CD4-positive, alpha-beta T cell treated with Interleukin-10 for 1 hour (primary cell): ENCODE results near the gene HOXD12.
A peak's percentile ranks its signal among the peaks of the same experiment; 100 is the strongest.

Experiments
- DNase-seq: peaks from one replicate; pipeline ENCODE4 v3.0.0-alpha.2; 2020

Gene HOXD12

DNA sequence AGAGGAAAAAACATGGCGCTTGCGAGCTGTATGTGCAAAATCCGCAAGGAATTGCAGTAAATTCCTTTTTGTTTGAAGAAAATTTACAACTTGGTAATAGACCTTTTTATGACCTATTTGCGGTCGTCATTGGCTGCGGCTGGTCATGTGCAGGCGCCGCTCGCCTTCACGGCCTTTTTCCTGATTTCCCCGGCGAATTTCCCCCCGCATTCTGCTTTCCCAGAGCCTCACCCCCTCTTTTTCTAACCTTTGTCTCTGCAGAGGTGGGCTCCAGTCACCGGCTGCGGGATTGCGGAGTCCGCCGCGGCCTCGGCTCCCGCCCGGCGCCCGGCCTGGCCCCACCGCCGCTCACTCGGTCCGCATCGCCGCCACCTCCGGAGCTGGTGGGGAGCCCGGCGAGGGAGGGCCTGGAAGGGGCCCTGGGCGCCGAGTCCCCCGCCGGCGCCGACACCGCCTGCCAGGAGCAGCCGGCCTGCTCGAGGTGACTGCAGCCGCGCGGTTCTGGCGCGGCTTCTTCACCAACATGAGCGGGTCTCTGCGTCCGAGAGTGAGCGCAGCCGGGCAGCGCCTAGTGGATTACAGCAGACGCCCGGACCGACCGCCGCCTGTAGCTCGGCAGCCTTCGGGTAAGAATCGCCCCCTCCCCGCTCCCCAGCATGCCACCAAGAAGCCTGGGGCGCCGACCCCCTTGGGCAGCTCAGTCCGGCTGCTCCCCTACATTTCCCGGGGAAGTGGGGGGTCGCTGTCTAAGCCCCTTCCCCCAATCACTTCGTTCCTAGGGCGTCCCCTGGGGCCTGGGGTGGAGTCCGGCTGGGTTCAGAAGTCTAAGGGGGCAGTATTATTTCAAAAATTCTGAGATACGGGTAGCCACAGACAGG is 37.0 kb downstream of the HOXD12 start:
- DNase-seq, result no peak

DNA sequence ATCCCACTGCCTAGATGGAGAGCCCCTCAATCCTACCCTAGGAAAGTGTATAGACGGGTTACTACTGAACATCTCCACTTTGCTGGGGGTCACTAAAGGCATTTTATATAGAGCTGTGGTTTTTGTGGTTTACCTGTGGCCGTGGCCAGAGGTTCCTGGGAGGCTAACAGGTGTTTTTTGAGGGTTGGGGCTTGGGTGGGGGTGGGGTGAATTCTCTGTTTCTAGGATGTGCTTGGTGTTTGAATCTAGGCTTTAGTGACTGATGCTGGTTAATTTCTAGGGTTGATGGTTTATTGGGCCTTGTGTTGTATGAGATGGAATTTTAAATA is 37.6 kb downstream of the HOXD12 start:
- no peak for DNase-seq

DNA sequence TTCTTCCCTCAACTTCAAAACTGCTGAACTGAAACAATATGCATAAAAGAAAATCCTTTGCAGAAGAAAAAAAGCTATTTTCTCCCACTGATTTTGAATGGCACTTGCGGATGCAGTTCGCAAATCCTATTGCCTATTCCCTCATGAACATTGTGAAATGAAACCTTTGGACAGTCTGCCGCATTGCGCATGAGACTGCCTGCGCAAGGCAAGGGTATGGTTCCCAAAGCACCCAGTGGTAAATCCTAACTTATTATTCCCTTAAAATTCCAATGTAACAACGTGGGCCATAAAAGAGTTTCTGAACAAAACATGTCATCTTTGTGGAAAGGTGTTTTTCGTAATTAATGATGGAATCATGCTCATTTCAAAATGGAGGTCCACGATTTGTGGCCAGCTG is 38.3 kb downstream of the HOXD12 start:
- DNase-seq, result no peak

DNA sequence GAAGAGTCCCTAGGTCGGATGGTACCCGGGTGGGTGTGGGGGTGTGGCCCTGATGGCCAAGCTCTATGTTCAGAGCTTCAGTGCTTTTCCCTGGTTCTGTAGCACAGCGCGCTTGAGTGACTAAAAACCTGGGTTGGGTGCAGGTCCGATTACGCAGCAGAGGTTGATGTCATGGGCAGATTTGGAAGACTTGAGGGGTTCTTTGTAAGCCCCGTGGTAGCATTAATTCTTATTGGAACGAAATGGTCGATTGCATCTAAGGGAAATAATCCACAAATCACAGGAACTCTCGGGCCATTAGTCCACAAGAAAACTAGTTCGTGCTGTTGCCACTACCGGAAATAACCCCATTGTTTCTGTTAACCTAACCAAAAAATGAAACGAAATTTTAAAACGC is 38.9 kb downstream of the HOXD12 start:
- DNase-seq, result no peak

DNA sequence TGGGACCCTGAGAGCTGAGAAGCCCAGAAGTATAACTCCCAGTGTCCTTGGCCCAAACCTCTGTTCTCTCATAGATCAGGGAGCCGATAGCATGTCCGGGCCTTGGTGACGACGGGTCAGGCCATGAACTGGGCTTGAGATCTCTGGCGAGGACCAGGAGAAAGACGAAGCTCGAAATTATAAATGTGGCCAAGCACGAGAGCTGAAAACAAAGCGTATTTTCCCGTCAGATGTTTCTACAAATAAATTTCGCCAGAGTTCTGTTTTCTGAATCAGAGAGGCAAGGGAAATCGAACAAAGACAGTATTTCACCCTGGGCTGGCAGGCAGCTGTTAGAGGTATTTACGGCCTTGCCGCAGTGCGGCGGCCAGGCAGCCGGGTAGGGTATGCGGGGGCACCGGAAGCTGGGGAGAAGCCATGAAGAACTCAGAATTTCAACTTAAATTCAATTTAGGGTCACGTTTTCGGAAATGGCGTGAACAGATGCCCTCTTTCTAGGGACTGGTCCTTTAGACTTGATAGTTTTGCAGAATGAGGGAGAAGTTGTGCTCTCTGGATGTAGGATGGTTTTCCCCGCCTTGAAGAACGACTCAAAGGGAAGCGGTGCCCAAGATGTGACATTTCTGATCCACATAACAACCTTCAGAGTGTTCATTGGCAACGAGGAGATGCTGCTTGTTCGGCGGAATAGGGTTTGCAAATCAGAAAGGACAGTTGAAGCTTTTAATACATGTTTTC is 39.5 kb downstream of the HOXD12 start:
- DNase-seq, result no peak

DNA sequence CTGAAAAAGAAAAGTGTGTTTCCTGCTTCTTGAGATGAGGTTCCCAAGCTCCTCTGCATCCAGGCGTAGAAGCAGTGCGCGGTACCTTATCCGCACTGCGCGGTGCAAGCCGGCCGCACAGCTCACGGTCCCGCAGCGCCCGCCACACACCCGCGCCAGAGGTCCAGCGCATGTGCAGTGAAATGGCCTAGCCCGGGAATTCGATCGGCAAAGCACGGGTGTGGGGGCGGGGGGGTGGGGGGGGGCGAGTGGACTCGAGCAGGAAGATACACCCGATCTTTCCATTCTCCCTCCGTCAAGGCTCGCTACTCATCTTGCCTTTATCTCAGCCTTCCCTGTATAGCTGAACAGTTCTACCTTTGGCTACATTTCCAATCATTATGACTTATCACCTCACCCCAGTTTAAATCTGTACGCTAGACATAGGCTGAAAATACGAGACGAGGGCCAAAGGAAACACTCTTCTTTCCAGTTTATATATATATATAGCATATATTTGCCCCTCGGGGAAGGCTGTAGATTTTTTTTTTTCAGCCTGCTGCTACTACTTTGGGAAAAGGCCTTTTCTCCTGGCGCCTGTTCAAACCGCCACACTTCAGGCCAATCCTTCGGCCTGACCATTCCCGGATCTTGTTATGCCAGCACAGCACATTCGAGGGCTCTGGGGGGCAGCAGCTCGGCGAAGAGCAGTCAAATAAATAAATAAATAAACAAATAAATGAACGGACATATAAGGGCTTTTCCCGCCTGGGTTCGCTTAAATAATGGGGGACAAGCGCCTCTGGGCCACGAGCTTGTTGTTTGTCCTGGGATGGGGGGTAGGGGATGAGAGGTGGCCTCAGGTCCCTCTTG is 40.3 kb downstream of the HOXD12 start:
- no peak for DNase-seq

DNA sequence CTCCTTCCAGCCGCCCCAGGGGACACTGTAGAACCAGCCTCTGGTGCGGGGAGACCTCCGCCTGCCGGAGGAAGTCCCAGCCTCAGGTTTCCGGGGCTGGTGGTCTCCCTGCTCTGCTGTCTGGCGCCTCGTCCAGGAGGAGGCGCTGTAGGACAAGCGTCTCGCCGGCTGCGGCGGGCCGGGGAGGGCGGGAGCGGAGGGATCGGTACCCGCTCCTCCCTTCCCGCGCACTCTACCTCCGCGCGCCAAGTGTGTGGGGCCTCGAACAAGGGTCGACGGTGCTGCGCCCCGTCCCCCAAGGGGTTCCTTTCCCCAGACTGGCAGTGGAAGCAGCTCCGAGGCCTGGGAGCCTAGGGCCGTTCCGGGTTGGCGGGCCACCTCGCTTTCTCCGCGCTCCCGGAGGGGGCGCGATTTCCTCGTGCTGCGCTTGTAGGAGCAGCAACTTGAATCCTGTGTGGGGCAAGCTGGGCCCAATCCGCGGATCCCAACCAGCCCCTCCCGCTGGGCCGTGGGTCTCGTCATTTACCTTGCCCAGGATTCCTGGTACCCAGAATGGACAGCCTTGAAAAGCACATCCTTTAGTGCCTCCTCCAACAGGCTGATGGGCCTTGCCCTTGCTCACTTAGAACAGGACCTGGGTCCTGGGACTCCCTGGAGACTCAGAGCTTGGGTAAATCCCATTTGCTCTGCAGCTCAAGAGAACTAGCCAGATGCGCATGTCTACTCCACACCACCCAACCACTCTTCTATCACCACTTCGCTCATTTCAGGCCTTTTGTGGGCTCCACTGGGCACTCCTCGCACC is 41.1 kb downstream of the HOXD12 start:
- DNase-seq, result peak; percentile 65

DNA sequence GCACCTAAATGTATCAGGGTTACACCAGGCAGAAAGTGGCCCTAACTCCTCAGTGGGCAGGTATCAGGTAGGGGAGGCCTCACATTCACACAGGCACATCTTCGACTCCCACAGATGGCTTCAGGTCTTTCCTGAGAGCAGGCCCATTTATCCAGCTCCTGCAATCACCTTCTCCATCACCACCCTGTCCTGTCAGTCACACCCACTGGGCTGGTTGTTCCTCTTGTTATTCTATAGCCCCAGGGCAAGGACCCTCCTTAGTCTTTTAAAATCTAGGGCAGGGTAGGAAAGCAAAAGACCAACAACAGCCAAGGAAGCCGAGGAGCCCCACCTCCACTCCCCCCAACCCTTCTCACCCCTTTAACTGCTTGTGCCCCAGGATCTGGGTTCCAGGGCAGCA is 42.7 kb downstream of the HOXD12 start:
- no peak for DNase-seq

DNA sequence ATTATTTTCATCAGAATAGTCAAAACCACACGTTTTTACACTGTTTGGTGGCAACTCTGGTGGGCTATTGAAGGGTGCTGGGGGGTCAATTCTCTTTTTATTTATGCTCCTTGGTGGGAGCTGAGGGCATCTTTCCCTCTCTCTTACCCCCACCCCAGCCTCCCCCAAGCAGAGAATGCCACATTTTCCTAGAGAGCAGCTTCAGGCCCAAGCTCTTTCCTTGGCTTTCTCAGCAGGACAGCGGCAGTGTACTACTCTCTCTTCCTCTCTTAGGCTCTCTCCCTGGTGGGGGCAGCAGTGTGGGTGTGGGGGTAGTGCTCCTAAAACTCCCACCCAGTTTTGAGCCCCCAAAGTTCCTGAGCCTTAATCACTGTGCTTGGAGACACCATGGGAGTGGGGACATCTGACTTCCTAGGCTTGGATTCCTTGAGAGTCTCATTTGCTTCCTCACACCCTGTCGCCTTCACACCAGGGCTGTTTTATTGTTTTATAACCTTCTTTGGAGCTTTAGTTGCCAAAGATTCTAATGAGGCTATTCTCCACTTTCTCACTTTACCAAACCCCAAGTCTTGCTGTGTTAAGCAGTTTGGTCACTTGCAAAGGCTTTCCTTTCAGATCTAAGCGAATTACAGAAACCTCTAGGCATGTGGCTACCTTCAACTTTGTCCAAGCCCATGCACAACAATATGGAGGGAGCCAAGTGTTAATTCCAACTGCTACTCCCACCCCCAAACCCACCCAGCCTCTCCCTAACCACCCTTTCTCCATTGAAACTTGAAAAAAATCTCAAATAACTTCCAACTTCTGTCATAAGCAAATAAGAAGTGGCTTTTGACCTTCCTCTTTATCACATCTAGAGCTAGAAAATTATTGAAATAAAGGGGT is 45.7 kb downstream of the HOXD12 start:
- DNase-seq, result no peak

DNA sequence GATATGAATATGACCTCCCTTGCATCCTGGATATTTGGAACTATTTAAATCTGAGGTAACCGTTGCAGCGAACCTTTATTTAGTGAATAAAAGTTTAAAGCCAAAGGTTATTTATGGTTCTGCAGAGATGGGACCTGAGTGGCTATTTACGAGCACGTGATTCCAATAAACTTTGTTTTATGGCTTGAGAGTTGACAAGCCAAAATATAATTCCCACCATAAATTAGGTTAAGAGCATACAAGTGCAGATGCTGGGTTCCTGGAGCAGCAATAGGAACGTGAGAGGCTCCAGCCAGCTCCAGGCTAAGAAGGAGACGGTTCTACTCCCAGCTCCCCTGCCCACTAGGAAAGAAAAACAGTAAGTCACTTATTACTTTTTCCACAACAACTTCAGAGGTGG is 46.5 kb downstream of the HOXD12 start:
- no peak for DNase-seq

DNA sequence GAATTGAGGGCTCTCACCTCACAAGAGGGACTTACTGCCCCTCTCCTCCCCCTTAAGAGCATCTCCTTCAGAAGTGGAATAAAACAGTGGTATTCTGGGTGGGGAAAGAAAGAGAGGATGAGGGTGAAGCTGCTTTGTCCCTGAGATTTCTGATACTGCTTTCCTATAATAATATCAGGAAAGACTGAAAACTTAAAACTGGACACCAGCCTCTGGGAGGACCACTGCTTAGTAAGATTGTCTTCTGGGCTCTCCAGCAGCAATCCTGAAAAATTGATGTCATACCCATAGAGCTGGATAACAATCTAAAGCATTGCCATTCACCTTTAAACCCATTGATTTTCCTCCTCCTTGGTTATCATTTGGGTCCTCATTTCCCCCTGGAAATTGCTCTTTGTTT is 47.0 kb downstream of the HOXD12 start:
- DNase-seq, result no peak

DNA sequence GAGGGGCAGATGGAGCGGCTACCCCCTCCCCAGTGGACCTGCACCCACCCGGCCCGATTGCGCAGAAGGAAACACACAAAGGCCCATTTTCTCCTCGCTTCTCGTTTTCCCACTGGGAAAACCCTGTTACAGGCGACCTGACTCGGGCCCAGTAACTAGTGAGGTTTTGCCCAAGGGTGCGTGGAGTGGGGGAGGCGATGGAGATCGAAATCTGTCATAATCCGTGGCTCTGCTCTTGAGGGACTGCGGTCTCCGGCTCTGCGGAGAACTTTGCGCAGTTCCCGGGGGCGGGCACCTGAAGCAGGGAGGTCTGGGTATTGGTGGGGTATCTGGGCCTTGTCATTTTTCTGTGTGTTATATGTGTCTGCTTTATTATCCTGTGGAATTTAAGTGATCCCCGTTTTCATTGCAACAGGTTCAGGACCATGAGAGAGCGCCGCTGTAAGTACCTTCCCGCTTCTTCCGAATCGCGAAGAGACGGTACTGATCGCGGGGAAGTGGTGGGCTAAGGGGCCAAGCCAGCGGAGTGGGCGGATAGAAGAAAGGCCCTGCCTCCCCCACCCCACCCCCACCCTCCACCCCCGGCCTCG is 47.7 kb downstream of the HOXD12 start:
- no peak for DNase-seq

DNA sequence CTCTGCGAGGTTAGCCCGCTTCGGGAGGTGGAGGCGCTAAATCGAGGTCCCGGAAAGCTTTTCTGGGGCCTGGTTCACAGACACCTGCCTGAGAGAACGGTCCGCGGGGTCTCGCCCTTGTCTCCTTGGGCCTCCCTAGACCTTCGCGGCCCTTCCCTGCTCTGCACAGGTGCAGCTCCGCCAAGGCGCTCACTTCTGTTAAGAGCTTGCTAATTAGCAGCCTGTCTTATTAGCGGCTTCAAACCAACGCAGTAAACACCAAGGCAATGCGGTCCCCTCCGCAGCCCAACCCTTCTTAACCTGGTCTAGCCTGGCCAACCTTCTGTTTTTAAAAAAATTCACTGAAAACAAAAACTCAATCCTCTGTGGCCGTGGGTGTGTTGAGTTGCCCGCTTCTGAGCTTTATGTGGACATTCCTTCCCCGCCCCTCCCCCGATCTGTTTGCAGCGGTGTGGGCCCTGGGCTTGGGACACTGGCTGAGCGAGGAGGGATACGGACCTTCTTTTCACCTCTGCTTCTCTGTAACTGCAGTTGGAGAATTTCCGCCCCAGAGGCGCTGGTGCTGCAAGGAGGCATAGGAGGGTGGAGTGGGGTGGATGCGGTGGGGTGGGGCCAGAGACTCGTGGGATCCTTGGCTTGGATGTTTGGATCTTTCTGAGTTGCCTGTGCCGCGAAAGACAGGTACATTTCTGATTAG is 48.4 kb downstream of the HOXD12 start:
- no peak for DNase-seq

DNA sequence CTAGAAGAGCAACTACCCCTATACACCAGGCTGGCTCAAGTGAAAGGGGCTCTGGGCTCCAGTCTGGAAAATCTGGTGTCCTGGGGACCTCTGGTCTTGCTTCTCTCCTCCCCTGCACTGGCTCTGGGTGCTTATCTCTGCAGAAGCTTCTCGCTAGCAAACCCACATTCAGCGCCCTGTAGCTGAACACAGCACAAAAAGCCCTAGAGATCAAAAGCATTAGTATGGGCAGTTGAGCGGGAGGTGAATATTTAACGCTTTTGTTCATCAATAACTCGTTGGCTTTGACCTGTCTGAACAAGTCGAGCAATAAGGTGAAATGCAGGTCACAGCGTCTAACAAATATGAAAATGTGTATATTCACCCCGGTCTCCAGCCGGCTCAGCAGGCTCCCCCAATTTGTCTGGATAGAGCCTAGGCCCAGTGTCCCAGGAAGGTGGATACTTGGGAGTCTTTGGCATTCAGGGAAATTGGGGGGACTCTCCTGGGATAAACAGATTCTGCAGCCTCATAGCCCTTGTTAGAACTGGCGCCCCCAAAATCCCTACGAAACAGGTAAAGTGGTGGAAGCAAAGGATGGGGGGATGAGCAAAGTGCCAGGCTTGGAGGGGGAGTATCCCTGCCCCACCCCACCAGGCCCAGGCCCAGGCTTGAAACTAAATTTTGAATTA is 49.3 kb downstream of the HOXD12 start:
- DNase-seq, result no peak

DNA sequence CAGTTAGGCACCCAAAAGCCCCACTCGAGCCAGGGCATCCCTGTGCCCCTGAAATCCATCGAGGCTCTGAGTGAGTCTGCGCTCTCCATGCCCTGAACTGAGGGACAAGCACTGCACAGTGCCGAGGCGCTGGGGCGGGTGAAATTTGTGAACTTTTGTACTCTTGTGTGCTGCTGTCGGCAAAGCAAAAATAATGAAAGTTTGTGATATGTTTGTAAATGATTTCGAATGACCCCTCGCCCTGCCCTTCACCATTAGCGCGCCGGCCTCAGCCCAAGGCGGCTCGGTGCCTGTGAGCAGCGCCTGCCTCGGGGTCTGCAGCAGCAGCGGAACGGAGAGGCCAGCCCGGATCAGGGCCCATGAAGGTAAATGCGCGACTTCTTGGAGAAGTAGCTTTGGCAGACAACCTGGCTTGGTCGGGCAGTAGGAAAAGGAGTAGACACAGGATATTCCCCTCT is 49.9 kb downstream of the HOXD12 start:
- DNase-seq, result no peak

DNA sequence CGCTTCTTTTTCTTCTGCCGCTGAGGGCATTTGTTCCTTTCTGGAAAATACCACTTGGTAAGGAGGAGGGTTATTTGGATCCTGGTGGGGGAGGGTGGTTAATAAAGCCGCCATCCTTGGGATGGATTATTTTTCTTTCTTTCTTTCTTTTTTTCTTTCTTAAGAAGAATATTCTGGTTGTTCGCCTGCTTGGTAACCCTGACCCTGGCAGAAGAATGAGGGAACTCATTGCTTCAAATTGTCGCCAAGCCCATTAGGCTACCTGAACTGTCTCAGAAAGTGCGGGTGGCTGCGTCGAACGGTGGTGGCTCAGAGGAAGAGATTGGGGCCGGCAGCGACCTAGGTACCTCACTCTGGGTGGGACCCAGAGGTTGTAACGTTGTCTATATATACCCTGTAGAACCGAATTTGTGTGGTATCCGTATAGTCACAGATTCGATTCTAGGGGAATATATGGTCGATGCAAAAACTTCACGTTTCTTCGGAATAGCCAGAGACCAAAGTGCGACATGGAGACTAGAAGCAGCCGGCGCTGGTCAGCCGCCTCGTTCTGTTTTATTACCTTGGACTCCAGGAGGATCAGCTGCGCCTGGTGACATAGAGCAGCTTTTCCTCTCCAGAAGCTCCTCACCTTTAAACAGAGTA is 50.5 kb downstream of the HOXD12 start:
- no peak for DNase-seq

DNA sequence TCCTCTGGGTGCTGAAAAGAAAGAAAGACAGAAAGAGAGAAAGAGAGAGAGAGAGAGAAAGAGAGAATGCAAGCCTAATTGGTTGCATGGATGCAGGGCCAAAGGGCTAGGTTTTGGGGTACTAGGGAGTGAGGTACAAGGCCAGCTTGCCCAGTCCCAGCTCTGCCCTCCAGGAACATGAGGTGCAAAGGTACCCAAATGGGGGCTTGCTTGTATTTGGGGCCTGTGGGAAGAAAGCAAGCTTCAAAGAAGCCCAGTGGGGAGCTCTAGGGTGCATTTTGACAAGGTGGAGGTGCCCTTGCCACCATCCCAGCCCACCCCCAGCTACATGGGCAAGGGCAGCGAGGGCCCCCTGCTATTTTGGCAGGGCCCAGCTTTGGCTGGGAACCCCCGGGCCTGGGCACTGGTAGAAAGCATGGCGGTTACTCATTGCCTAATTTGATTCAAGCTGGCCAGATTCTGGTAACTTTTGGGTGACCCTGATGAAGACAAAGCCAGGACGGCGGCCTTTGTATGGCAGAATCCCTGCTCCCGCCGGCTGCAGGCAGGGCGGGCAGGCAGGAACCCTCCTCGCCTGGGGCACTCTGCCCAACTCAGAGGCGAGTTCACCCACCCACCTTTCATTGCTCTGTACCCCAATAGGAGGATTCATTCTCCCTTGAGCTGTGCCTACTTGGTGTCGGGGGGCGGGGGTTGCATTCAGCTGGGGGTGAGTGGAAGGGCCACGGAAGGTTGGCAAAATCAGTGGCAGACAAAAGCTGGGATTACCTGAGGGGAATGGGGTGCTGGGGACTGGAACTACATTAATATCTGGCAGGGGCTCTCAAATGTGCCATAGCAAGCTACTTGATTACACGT is 51.2 kb downstream of the HOXD12 start:
- no peak for DNase-seq
